HG03565 (cell line): Measurements from ENCODE around the gene ATP13A3.
"Not testable (repeated sequence)": the region's sequence is repeated elsewhere in the genome, so short reads cannot be mapped to it uniquely, and the experiment has no call there.

Source experiments
- ATAC-seq: cut with Tn5 transposase; IDR thresholded peaks from one replicate; pipeline ENCODE4 v1.9.1; 2021; ENCODE audit warnings: mild to moderate bottlenecking, moderate library complexity; ENCODE audit not compliant: unreplicated experiment

The ATP13A3 gene

DNA sequence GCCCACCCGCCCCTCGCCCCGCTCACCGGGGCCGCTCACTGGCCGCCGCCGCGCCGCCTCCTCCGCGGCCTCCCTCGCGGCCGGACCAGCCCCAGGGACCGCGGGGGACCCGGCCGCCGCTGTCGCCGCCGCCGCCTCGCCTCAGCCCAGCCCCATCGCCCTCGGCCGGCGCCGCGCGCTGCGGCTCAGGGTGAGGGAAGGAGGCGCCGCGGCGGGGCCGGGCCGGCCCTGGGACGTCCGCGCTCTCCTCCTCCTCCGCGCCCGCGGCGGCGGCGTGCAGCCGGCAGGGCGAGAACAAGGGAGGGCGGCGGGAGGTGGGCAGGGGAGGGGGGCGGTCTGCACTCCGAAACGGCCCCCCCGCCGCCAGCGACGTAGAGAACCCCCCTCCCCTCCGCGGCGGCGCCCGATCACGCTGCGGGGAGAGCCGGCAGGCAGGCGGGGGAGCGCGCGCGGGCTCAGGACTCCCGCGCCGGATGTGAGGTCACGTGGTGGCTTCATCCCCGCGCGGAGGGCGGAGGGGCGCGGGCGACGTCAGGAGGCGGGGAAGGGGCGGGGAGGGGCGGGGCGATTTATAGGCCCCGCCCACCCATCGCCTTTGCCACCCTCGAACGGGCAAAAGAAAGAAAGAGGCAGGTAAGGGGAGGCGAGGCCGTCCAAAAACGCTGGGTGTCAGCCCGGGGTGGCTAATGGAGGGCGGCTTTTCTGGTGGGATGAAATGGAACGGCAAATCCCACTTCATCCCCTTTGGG is at the start of gene ATP13A3:
Gene ATP13A3, minus strand, starts transcription at position 463 of the 749 bp plus-strand sequence. CDS start 24,812 bp downstream, outside the sequence.
- ATAC-seq, result peak; percentile 64

DNA sequence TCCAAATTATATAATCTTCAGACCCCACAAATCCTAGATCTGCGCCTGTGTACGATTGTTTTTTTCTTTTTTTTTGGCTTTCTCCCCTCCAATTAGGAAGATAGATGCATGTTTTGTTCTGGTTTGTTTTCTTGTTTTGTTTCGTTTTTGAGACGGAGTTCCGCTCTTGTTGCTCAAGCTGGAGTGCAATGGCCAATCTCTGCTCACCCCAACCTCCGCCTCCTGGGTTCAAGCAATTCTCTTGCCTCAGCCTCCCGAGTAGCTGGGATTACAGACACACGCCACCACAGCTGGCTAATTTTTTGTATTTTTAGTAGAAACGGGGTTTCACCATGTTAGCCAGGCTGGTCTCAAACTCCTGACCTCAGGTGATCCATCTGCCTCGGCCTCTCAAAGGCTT is 48.4 kb upstream of the ATP13A3 start:
- ATAC-seq, result not testable (repeated sequence)

DNA sequence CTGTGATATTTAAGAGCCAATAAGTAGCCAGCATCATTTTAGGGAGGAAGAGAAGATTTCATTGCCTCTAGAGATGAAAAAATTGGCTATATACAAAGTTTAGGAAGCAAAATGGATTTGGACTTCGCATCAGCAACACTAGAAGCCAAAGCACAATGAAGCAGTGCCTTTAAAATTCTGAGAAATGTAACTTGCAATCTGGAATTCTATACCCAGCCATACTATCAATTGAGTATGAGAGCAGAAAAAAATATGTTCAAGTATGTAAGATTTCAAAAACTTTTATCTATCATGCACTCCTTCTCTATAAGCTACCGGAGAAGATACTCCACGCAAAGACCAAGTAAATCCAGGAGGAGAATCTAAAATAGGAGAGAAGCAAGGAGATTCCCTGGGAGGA is 47.4 kb upstream of the ATP13A3 start:
- ATAC-seq, result no peak

DNA sequence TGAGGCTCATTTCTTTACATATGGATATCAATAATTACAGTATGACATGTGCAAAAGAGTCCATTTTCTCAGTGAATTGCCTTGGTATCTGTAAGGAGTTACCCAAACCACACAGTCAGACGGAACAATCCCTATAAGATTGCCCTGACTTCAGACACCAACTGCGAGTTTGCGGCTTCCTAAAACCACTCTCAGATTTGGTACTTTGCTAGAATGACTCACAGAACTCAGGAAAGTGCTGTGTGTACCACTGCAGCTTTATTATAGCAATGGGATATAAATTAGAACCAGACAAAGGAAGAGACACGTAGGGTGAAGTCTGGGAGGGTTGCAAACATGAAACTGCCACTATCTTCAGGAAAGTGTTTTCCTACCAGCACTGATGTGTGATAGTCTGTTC is 45.8 kb upstream of the ATP13A3 start:
- ATAC-seq, result no peak

DNA sequence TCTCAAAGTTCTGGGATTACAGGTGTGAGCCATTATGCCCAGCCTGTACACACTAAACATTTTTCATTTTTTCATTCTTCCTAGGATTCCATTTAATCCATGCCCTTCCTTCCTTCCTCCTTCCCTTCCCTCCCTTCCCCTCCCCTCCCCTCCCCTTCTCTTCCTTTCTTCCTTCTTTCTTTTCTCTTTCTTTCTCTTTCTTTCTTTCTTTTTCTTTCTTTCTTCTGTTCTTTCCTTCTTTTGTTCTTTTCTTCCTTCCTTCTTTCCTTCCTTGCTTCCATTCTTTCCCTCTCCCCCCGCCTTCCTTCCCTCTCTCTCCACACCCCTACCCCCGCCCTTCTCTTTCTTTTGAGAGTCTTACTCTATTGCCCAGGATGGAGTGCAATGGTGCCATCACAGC is 40.9 kb upstream of the ATP13A3 start:
- no peak for ATAC-seq

DNA sequence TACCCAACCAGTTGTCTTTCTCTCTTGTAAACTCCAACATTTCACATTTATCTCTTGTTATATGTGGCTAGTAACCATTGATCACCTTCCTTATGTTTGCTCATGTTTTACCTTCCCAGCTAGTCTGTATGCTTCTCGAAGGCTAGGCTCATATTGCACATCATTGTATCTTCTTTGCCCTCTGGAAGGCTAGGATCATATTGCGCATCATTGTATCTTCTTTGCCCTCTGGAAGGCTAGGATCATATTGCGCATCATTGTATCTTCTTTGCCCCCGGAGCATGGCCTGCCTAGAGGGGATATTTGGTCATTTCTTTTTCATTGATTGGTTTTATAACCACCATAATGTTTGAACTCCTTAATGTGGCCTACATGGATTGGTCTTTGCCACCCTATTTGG is 39.4 kb upstream of the ATP13A3 start:
- no peak for ATAC-seq

DNA sequence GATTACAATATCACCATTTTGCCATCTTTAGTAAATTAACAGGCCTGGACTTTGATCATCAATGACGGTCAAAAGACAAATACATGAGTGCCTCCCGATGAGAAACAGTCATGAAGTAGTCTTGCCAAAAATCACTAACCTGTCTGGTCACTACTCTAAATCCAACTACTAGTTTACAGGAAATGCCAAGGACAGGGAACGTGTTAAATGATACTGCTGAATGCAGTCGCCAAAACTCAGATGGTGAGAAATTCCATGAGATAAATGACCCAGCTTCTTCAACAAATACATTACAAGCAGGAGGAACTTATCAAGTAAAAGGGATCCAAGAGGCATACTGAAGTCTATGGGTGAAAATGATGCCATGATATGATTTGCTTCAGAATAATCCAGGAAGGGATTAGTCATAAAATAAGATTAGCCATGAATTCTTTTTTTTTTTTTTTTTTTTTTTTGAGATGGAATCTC is 35.8 kb upstream of the ATP13A3 start:
- no peak for ATAC-seq

DNA sequence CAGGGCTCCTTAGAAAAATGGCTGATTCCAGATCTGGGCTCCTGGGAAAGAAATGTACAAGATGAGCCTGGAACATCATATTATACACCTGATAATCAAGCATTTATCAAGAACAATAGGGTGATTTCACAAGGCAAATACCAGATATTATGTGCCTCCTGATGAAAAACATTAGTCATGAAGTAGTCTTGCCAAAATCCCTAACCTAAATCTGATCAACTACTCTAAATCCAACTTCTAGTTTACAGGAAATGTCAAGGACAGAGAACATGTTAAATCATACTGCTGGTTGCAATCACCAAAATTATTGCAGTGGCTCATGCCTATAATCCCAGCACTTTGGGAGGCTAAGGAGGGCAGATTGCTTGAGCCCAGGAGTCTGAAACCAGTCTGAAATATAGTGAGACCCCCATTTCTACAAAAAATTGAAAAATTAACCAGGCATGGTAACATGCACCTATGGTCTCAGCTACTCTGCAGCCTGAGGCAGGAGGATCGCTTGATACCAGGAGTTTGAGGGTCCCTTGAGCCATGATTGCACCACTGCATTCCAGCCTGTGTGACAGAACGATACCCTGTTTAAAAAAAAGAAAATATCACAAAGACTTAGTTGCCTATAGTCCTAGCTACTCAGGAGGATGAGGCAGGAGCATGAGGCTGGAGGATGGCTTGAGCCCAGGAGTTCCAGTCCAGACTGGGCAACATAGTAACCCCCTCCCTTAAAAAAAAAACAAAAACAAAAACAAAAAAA is 34.9 kb upstream of the ATP13A3 start:
- no peak for ATAC-seq

DNA sequence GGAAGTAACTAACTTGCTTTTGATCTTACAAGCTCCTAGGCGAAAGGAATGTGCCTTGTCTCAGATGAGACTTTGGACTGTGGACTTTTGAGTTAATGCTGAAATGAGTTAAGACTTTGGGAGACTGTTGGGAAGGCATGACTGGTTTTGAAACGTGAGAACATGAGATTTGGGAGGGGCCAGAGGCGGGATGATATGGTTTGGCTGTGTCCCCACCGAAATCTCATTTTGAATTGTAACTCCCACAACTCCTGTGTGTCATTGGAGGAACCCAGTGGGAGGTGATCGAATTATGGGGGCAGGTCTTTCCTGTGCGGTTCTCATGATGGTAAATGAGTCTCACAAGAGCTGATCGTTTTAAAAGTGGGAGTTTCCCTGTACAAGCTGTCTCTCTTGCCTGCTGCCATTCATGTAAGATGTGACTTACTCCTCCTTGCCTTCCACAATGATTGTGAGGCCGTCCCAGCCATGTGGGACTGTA is 33.9 kb upstream of the ATP13A3 start:
- not testable (repeated sequence) for ATAC-seq

DNA sequence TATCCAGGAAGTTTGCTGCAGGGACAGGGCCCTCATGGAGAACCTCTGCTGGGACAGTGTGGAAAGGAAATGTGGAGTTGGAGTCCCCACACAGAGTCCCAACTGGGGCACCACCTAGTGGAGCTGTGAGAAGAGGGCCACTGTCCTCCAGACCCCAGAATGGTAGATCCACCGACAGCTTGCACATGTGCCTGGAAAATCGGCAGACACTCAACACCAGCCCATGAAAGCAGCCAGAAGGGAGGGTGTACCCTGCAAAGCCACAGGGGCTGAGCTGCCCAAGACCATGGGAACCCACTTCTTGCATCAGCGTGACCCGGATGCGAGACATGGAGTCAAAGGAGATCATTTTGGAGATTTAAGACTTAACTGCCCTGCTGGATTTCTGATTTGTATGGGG is 33.4 kb upstream of the ATP13A3 start:
- not testable (repeated sequence) for ATAC-seq

DNA sequence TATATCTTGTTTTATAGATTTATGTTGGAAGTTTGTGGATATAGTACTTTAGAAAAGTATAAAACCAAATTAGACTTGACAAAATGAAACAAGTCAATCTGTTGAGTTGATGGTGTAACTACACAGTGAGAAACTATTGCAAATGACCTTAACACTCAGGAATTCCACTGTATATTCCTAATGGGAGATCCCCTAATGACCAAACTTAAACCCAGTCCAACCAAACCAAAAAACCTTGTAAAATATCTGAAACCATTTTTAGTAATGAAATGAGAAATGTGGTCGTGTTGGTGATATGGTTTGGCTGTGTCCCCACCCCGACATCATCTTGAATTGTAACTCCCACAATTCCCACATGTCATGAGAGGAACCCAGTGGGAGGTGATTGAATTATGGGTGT is 31.9 kb upstream of the ATP13A3 start:
- ATAC-seq, result no peak

DNA sequence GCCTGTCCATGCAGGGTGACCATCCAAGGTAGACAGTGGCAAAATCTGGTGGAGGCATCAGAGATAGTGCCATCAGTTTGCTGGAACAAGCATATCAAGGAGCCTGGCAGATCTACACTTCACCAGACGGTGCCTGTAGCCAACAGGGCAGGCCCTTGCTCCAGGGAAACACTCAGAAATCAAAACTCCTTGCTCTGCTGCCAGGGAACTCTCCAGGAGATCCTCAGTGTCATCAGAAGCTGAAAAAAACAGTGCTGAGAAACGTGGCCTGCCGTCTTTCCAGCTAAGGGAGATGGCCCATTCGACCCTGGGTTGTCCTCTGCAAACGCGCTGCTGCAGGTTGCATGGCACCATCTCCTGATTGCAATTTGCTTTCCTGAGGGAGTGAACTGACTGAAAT is 30.5 kb upstream of the ATP13A3 start:
- ATAC-seq, result no peak

DNA sequence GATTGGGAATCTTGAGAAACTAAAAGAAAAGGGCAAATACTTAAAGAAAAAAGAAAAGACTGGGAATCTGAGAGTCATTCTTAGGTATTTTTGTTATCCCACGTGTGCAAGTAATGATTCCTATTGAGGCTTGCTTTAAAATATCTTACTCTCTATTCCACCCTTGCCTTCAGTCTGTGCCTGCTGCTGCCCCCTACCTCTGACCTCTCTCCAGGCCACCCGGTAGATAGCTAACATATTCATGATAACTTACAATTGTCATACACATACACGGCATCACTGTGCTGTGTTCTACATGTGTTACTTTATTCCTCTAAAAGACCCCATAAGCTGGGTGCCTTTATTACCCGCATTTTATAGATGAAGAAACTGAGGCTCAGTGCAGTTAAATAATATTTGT is 27.8 kb upstream of the ATP13A3 start:
- no peak for ATAC-seq

DNA sequence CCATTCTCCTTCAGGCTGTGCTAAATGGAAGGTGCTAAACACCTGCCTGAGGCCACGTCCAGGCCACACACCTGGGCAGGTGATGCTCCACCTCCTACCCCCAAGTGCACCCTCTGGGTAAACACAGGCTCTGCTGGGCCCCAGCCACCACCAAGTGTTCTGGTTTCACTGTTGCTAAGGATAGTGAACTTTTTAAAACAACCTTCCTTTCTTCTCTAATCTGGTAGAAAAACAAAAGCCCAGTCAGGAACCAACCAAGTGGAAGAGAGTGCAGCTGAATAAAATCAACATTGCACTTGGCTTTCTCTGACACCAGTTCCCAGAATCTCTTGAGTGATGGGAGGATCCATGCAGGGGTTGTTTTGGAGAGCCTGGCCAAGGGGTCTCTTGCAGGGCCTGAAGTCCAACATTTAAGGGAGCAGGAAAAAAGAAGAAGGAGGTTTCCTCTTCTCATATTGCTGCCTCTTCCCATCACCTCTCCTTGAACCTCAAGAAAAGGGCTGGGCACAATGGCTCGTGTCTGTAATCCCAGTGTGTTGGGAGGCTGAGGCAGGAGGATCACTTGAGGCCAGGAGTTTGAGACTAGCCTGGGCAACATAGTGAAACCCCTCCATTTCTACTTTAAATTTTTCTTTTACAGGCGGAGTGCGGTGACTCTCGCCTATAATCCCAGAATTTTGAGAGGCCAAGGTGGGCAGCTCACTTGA is 26.2 kb upstream of the ATP13A3 start:
- ATAC-seq, result no peak

DNA sequence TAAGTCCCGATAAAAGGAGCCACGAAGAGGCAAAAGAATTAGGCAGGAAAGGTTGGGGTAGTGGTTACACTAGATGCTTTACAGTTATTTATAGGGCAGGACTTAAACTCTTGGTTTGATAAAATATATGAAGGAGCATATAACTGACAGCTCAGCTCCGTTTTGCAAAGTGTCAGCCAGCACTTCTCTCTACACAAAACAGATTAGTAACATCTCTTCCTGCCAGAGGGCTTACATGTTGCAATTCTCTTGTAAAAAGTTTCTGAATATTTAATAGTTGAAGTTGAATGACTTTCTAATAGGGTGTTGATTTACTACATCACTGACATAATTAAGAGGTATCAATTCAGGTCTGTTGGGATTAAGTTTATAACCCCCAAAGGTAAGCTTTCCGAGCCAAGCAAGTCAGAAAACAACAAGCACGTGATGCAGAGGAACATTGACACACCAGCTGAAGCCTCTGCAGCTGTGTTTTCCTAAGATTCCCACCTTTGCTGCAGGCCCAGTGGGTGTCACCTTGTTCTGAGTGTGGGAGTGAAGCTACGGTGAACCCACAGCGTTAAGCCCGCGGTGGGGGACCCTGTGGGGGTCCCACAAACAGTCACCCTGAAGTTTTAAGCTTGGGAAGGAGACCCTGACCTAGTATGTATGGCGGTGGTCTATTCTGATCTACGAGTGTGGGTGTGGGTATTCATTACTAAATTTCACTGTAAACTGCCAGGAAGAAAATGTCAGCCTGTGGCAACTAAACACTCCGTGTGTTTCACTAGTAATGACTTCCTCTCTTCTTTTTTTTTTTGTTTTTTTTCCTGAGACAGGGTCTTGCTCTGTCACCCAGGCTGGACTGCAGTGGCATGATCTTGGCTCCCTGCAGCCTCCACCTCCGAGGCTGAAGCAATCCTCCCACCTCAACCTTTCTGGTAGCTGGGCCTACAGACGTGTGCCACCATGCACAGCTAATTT is 22.0 kb upstream of the ATP13A3 start:
- ATAC-seq, result no peak

DNA sequence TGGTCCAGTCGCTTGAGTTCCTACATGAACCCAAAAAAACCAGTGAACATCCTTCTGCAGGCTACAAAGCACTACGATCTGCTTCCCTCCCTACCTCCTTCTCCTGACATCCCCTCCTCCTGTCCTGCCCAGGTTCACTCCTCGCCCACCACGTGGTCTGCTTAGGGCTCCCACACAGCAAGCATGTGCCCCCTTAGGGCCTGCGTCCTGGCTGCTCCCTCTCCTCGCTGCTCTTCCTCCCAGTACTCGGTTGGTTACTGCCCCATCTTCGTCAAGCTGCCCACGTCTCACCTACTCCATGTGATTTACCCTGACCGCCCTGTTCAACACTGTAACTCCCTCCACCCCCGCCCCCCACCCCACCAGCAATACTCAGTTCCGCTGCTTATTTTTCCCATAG is 20.8 kb upstream of the ATP13A3 start:
- ATAC-seq, result no peak

DNA sequence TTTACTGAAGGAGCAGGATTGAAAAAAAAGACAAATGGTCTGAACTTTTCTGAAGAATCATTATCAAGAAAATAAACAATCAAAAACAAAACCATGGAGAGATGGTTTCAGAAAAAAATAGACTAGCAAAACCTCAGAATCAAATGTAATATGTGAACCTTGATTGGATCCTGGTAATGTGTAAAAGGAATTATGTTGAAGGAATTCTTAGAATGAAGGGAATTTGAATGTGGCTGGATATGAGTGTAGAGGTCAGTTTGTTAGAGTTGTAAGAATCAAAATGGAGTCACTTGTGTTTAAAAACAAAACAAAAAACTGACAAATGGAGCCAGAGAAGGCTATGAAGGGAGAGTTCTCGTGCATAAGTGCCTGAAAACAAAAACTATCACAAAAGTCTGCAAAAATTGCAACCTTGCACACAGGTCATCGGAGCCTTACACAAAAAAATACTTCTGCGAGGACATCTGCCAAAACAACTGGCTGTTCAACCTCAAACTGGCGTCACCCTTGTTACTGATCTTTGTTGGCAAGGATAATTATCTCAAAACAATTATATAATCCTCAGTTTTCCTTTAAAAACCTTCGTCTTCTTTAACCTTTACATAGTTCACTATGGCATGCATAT is 19.1 kb upstream of the ATP13A3 start:
- ATAC-seq, result no peak

DNA sequence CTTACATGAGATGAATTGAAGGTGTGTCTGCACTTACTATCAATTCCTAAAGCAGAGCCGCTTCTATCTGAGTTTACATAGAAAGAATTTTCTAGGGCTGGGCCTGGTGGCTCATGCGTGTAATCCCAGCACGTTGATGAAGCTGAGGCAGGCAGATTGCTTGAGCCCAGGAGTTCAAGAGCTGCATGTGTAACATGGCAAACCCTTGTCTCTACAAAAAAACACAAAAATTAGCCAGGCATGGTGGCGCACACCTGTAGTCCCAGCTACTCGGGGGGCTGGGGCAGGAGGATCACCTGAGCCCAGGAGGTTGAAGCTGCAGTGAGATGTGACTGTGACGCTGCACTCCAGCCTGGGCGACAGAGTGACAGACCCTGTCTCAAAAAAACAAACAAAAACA is 18.1 kb upstream of the ATP13A3 start:
- ATAC-seq, result no peak

DNA sequence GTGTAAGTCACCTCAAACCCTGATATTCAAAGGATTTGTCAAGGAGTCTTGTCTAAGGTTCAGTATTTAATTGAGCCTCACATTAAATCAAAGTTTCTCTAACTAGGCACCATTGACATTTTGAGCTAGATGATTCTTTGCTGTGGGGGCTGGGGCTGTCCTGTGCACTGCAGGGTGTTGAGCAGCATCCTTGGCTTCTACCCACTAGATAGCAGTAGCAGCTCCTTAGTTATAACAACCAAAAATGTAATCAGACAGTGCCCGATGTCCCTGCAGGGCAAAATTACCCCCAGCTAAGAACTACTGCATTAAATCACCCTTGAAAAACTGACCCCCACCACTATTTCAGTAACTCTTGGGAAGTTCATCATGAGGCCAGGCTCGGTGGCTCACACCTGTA is 17.3 kb upstream of the ATP13A3 start:
- ATAC-seq, result no peak

DNA sequence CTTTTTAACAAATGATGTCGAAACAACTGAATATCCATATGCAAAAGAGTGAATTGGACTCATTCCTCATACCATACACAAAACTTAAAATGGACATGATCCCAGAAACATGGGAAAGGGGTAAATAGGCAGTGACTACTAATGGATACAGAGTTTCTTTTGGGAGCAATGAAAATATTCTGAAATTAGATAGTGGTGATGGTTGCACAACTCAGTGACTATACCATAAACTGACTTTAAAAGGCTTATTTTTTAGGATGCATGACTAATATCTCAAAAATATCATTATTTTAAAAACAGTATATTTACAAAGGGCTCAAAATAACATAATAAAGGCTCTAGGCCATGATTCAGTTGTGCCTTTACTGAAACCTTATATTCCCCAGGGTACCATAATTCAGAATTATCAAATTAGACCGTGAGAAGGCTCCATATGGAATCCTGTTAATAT is 16.3 kb upstream of the ATP13A3 start:
- no peak for ATAC-seq
